Fibroblast of the aortic adventitia (primary cell): ENCODE results near the gene ZNF710. TPM values are rescaled to one million over a fixed set of nuclear protein-coding genes. Genes with fewer than 3 reads are reported as not detected.

Experiments used
- DNase-seq: peaks from one replicate; pipeline ENCODE4 v3.0.0-alpha.2; 2010; ENCODE audit warnings: low read depth
- H3K4me3 ChIP-seq: 2 replicates; pipeline ENCODE4 v1.5.1; 2011; ENCODE audit warnings: low read depth, mild to moderate bottlenecking, control low read depth, low read length, moderate library complexity
- CTCF ChIP-seq: IDR thresholded peaks from 2 replicates; pipeline ENCODE4 v1.5.1; 2011; ENCODE audit warnings: mild to moderate bottlenecking, low read length, control low read depth, inconsistent platforms; ENCODE audit not compliant: insufficient read depth
- total RNA-seq: library from RNA; depleted of rRNA; stranded (reverse); fragments of >200 nt; gene quantifications from 2 replicates; pipeline ENCODE4 v1.2.3, GENCODE V29; 2012; ENCODE audit warnings: low replicate concordance

The ZNF710 gene
- total RNA-seq, 1 donor, result 8.7 TPM

GRCh38 chr15:89980896-89981295 is 20.2 kb upstream of the ZNF710 start:
- no peak for TF ChIP-seq CTCF
- no peak for DNase-seq
- no peak overlapping the region for H3K4me3 ChIP-seq

GRCh38 chr15:89982315-89983055 is 18.6 kb upstream of the ZNF710 start:
- no peak for TF ChIP-seq CTCF
- DNase-seq, result no peak
- H3K4me3 ChIP-seq, result no peak overlapping the region

- TF ChIP-seq CTCF, result no peak
- no peak for DNase-seq
Measured at GRCh38 chr15:89984001-89984400, 17.1 kb upstream of the ZNF710 start.

GRCh38 chr15:89984421-89985010 is 16.6 kb upstream of the ZNF710 start:
- TF ChIP-seq CTCF, result no peak
- H3K4me3 ChIP-seq, result no peak overlapping the region
- DNase-seq, result no peak

More at GRCh38 chr15:89984001-89984400, 17.1 kb upstream of the ZNF710 start:
- no peak overlapping the region for H3K4me3 ChIP-seq

- TF ChIP-seq CTCF, result no peak
- H3K4me3 ChIP-seq, result no peak overlapping the region
- peak; percentile 8 for DNase-seq
Measured at GRCh38 chr15:89985111-89985510, 16.0 kb upstream of the ZNF710 start.

GRCh38 chr15:89991312-89991711 is 9.8 kb upstream of the ZNF710 start:
- H3K4me3 ChIP-seq, result no peak overlapping the region
- no peak for DNase-seq
- no peak for TF ChIP-seq CTCF
